Hepatocyte (in vitro differentiated cells): ENCODE data around the gene MBD5. TPM values are rescaled to one million over a fixed set of nuclear protein-coding genes. Genes with fewer than 3 reads are reported as not detected.
"Not testable (repeated sequence)": the region's sequence is repeated elsewhere in the genome, so short reads cannot be mapped to it uniquely, and the experiment has no call there.

Experiments
- DNase-seq: peaks from one replicate; pipeline ENCODE4 v3.0.0-alpha.2; 2016; ENCODE audit warnings: low spot score
- H2AFZ ChIP-seq: fragments of 200-600 bp; sonication (generic); 2 replicates; pipeline ENCODE4 v1.6.0; 2016; ENCODE audit warnings: antibody characterized with exemption, mild to moderate bottlenecking
- H3K27ac ChIP-seq: fragments of 200-600 bp; sonication (generic); 2 replicates; pipeline ENCODE4 v1.5.1; 2016; ENCODE audit warnings: mild to moderate bottlenecking
- H3K27me3 ChIP-seq: fragments of 200-600 bp; sonication (generic); 2 replicates; pipeline ENCODE4 v1.6.1; 2016
- H3K36me3 ChIP-seq: fragments of 200-600 bp; sonication (generic); replicated peaks from 2 replicates; pipeline ENCODE4 v1.5.1; 2016; ENCODE audit warnings: low read depth; ENCODE audit not compliant: insufficient read depth
- H3K4me1 ChIP-seq: fragments of 200-600 bp; sonication (generic); 2 replicates; pipeline ENCODE4 v1.5.1; 2016; ENCODE audit warnings: mild to moderate bottlenecking, moderate library complexity; ENCODE audit not compliant: insufficient read depth
- H3K4me2 ChIP-seq: fragments of 200-600 bp; sonication (generic); 2 replicates; pipeline ENCODE4 v1.6.0; 2016
- H3K4me3 ChIP-seq: fragments of 200-600 bp; sonication (generic); 2 replicates; pipeline ENCODE4 v1.5.1; 2016; ENCODE audit warnings: mild to moderate bottlenecking
- H3K79me2 ChIP-seq: fragments of 200-600 bp; sonication (generic); 2 replicates; pipeline ENCODE4 v1.6.0; 2017; ENCODE audit warnings: mild to moderate bottlenecking
- H3K9me2 ChIP-seq: fragments of 200-600 bp; sonication (generic); replicated peaks from 2 replicates; pipeline ENCODE4 v1.6.0; 2017; ENCODE audit warnings: mild to moderate bottlenecking; ENCODE audit not compliant: insufficient read depth
- H3K9me3 ChIP-seq: fragments of 200-600 bp; sonication (generic); 2 replicates; pipeline ENCODE4 v1.5.1; 2016; ENCODE audit warnings: low read depth, mild to moderate bottlenecking
- H4K20me1 ChIP-seq: fragments of 200-600 bp; sonication (generic); 2 replicates; pipeline ENCODE4 v1.6.0; 2016; ENCODE audit warnings: mild to moderate bottlenecking; ENCODE audit not compliant: insufficient read depth, poor library complexity, severe bottlenecking
- EZH2 ChIP-seq: fragments of 200-600 bp; sonication (generic); IDR thresholded peaks from 2 replicates; pipeline ENCODE4 v1.6.1; 2016; ENCODE audit warnings: antibody characterized with exemption, mild to moderate bottlenecking, borderline replicate concordance
- EZH2phosphoT487 ChIP-seq: fragments of 200-600 bp; sonication (generic); IDR thresholded peaks from one replicate; pipeline ENCODE4 v1.6.1; 2018; ENCODE audit warnings: antibody characterized with exemption, mild to moderate bottlenecking, low read depth, moderate library complexity; ENCODE audit not compliant: unreplicated experiment, severe bottlenecking
- WGBS: methylation state at CpG from one replicate; pipeline ENCODE4 v1.1.6; 2016; ENCODE audit warnings: low lambda C conversion rate; ENCODE audit errors: missing lambda C conversion rate; 5-methylcytosine and 5-hydroxymethylcytosine counted together
- polyA plus RNA-seq: library from polyadenylated mRNA; unstranded; fragments of >200 nt; fragmentation: Nextera tagmentation; extraction: Ambion mirVana; gene quantifications from 2 replicates; pipeline ENCODE4 v1.2.1, GENCODE V29; 2016
- total RNA-seq: library from RNA; depleted of rRNA; stranded (reverse); fragments of >200 nt; gene quantifications from 2 replicates; pipeline ENCODE4 v1.2.3, GENCODE V29; 2014
- TF ChIP-seq, protein P1 (sequence below): fragments of 200-600 bp; sonication (generic); IDR thresholded peaks from 2 replicates; pipeline ENCODE4 v1.5.1; 2016; ENCODE audit warnings: antibody characterized with exemption, mild to moderate bottlenecking; ENCODE audit not compliant: poor library complexity

MBD5 gene
- total and polyA plus RNA-seq, 2 experiments from 2014 or later: 20.9 to 36.2 TPM

DNA sequence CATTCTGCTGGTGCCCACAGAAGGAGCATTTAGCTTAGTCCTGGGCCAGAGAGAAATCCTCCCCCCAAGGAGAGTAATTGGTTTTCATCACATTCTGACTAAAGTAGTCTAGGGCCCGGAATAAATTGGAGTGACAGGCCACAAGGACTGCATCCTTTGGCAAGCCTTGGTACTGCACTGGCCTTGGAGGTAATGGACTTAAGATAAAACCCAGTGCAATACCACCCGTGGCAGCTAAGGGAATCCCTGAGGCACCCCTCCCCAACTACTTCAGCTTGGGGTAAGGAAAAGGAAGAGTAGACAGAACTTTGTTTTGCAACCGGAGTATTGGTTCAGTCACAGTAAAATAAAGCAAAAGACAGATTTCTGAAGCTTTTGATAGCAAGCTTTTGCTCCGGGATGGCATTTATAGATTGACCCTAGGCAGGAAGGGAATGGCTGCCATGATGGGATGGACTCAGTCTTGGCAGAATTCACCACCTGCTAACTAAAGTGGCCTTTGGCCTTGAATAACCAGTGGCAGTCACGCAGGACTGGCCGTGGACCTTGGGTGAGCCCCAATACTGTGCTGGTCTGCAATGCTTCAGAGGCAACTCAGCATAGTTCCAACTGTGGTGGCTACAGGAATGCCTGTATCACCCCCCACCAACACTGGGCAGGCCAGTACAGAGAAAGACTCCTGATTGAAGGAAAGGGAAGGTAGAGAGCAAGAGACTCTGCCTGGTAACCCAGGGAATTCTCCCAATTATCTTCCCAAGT is 14.5 kb upstream of the MBD5 start:
- H3K79me2 ChIP-seq: peaks cover 100% of the 10 kb centered on the region
- H3K9me2 ChIP-seq: no peaks in the 10 kb centered on the region
- no peak overlapping the region for H2AFZ ChIP-seq
- H3K4me2 ChIP-seq: no peak overlapping the region
- no peak overlapping the region for H3K4me3 ChIP-seq
- no peak for DNase-seq
- H3K4me1 ChIP-seq: no peaks in the 10 kb centered on the region
- 94% methylated on average over 6 of the region's 6 CpGs for WGBS
- no peaks in the 10 kb centered on the region for H3K27me3 ChIP-seq
- peaks cover 4% of the 10 kb centered on the region for H3K9me3 ChIP-seq
- no peaks in the 10 kb centered on the region for H3K36me3 ChIP-seq
- TF ChIP-seq EZH2: no peak
- TF ChIP-seq EZH2phosphoT487: no peak
- TF ChIP-seq, protein P1, sequence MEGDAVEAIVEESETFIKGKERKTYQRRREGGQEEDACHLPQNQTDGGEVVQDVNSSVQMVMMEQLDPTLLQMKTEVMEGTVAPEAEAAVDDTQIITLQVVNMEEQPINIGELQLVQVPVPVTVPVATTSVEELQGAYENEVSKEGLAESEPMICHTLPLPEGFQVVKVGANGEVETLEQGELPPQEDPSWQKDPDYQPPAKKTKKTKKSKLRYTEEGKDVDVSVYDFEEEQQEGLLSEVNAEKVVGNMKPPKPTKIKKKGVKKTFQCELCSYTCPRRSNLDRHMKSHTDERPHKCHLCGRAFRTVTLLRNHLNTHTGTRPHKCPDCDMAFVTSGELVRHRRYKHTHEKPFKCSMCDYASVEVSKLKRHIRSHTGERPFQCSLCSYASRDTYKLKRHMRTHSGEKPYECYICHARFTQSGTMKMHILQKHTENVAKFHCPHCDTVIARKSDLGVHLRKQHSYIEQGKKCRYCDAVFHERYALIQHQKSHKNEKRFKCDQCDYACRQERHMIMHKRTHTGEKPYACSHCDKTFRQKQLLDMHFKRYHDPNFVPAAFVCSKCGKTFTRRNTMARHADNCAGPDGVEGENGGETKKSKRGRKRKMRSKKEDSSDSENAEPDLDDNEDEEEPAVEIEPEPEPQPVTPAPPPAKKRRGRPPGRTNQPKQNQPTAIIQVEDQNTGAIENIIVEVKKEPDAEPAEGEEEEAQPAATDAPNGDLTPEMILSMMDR: no peak
- H4K20me1 ChIP-seq: peaks cover 4% of the 10 kb centered on the region
- no peak overlapping the region for H3K27ac ChIP-seq

DNA sequence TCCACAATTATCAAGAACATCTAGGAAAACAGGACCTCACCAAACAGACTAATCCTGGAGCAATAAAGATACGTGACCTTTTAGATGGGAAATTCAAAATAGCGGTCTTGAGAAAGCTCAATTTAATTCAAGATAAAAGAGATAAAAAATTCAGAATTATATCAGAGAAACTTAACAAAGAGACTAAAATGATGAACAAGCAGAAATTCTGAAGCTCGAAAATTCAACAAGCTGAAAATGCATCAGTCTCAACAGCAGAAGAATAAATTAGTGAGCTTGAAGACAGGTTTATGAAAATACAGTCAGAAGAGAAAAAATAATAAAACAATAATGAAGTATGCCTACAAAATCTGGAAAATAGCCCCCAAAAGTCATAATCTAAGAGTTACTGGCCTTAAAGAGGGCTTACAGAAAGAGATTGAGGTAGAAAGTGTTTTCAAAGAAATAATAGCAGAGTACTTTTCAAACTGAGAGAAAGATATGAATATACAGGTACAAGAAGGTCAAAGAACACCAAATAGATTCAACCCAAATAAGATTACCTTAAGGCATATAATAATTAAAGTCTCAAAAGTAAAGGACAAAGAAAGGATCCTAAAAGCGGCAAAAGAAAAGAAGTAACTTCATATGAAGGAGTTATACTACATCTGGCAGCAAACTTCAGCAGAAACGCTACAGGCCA is 13.5 kb upstream of the MBD5 start:
- DNase-seq: no peak
- no peak overlapping the region for H3K27ac ChIP-seq
- TF ChIP-seq EZH2 (no peak), EZH2phosphoT487 (no peak)
- TF ChIP-seq, protein P1: no peak
- H3K4me3 ChIP-seq: no peak overlapping the region
- peaks cover 4% of the 10 kb centered on the region for H4K20me1 ChIP-seq
- H3K27me3 ChIP-seq: no peaks in the 10 kb centered on the region
- H3K79me2 ChIP-seq: peaks cover 100% of the 10 kb centered on the region
- H3K4me2 ChIP-seq: no peak overlapping the region
- peaks cover 4% of the 10 kb centered on the region for H3K9me3 ChIP-seq
- H2AFZ ChIP-seq: no peak overlapping the region
- no peaks in the 10 kb centered on the region for H3K36me3 ChIP-seq
- no peaks in the 10 kb centered on the region for H3K4me1 ChIP-seq
- 91% methylated on average over 5 of the region's 5 CpGs for WGBS
- H3K9me2 ChIP-seq: no peaks in the 10 kb centered on the region

DNA sequence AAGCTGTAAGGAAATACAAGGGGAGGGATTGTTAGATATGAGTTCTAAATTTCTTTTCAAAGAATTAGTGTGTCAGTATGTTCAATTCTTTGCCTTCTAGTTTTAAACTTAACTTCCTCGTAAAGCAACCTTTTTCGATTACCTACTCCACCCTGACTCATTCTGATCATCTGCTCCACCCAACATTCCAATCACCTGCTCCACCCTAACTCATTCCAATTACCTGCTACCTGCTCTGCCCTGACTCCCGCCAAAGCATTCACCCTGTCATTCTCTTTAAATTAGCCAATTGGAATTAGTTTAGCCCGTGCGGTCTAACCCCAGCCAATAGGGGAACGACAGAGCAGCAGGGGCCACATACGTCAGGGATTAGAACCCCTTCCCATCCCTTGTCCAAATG is 12.5 kb upstream of the MBD5 start:
- H3K4me1 ChIP-seq, H4K20me1 ChIP-seq, H3K9me2 ChIP-seq, H3K4me3 ChIP-seq, H3K4me2 ChIP-seq, H3K9me3 ChIP-seq, DNase-seq, H3K27me3 ChIP-seq, H3K36me3 ChIP-seq, H2AFZ ChIP-seq: not testable (repeated sequence)
- peaks cover 100% of the 10 kb centered on the region for H3K79me2 ChIP-seq
- H3K27ac ChIP-seq: peak overlapping the region; percentile 47
- WGBS: 99% methylated on average over 7 of the region's 7 CpGs

GRCh38 chr2:148013876-148014275 is 7.0 kb upstream of the MBD5 start:
- Histone ChIP-seq H3K27ac (no peak overlapping the region), H4K20me1 (peaks cover 45% of the 10 kb centered on the region), H3K4me2 (no peak overlapping the region), H2AFZ (no peak overlapping the region), H3K79me2 (peaks cover 100% of the 10 kb centered on the region), H3K36me3 (no peaks in the 10 kb centered on the region), H3K9me2 (no peaks in the 10 kb centered on the region), H3K27me3 (no peaks in the 10 kb centered on the region), H3K4me3 (no peak overlapping the region), H3K4me1 (peaks cover 1% of the 10 kb centered on the region), H3K9me3 (no peaks in the 10 kb centered on the region)
- TF ChIP-seq, protein P1: no peak
- TF ChIP-seq EZH2phosphoT487 (no peak), EZH2 (no peak)
- 86% methylated on average over 2 of the region's 2 CpGs for WGBS
- no peak for DNase-seq
